GM12878 (cell line): Measurements from ENCODE around the gene DDRGK1. TPM values are rescaled to one million over a fixed set of nuclear protein-coding genes. Genes with fewer than 3 reads are reported as not detected.

Experiments
- ATAC-seq: fragments of 200-7000 bp; cut with Tn5 transposase; 3 replicates; pipeline ENCODE4 v1.9.1; 2020; ENCODE audit warnings: mild to moderate bottlenecking, moderate library complexity
- BruUV-seq: library from RNA; stranded (reverse); fragments of 400-500 nt; replicated peaks from 2 replicates; lab custom pipeline; 2021; lab: Mats Ljungman, UMichigan
- CTCF ChIA-PET: fragments of 300-600 bp; sonication (Branson Sonifier 250); formaldehyde crosslinking; extraction: SDS; loops from one replicate; lab custom pipeline; 2021; ENCODE audit warnings: inconsistent platforms; lab: Yijun Ruan, JAX
- POLR2A ChIA-PET: fragments of 350-600 bp; formaldehyde crosslinking; extraction: SDS; loops from one replicate; lab custom pipeline; 2021; ENCODE audit warnings: inconsistent platforms; lab: Charles Lee
- RAD21 ChIA-PET: fragments of 300-600 bp; sonication (Branson Sonifier 250); formaldehyde crosslinking; loops from one replicate; lab custom pipeline; 2023; ENCODE audit warnings: antibody characterized with exemption; ENCODE audit not compliant: unreplicated experiment; lab: Charles Lee
- SMC1A ChIA-PET: fragments of 300-600 bp; sonication (Branson Sonifier 250); formaldehyde crosslinking; loops from one replicate; lab custom pipeline; 2023; ENCODE audit not compliant: unreplicated experiment, uncharacterized antibody; lab: Charles Lee
- DNase-seq: peaks from one replicate; pipeline ENCODE4 v3.0.0-alpha.2; 2011; ENCODE audit warnings: low read depth, low spot score
- FAIRE-seq: peaks from 3 replicates; lab custom pipeline; 2011; peaks lifted over from hg19 to GRCh38; lab: Jason Lieb, UNC
- H2AFZ ChIP-seq: 2 replicates; pipeline ENCODE4 v1.6.0; 2011; ENCODE audit warnings: low read depth, low read length, control low read depth; ENCODE audit not compliant: control insufficient read depth
- H3K27ac ChIP-seq: 2 replicates; pipeline ENCODE4 v1.5.1; 2011; ENCODE audit warnings: control low read depth; ENCODE audit not compliant: control insufficient read depth, insufficient read depth
- H3K27me3 ChIP-seq, 2 experiments: replicated peaks in 1 of 2; 2 replicates each; pipeline versions ENCODE4 v1.6.0 to v1.6.1; 2011; ENCODE audit warnings: low read length in 1 of 2; ENCODE audit not compliant: control insufficient read depth in 2 of 2, insufficient read depth in 2 of 2
- H3K36me3 ChIP-seq, 2 experiments: 2 replicates each; pipeline ENCODE4 v1.5.1; 2011; ENCODE audit warnings: low read length in 1 of 2; ENCODE audit not compliant: control insufficient read depth in 2 of 2, insufficient read depth in 2 of 2
- H3K4me1 ChIP-seq: 2 replicates; pipeline ENCODE4 v1.6.1; 2011; ENCODE audit warnings: mild to moderate bottlenecking, low read length, moderate library complexity, mixed read lengths; ENCODE audit not compliant: control insufficient read depth, insufficient read depth
- H3K4me2 ChIP-seq: 2 replicates; pipeline ENCODE4 v1.6.0; 2011; ENCODE audit warnings: control low read depth; ENCODE audit not compliant: control insufficient read depth, insufficient read depth
- H3K4me3 ChIP-seq: fragments of 200-600 bp; sonication (generic); 2 replicates; pipeline ENCODE4 v1.5.1; 2016
- H3K79me2 ChIP-seq: 2 replicates; pipeline ENCODE4 v1.6.0; 2011; ENCODE audit warnings: low read length; ENCODE audit not compliant: control insufficient read depth, insufficient read depth
- H3K9ac ChIP-seq: 2 replicates; pipeline ENCODE4 v1.8.0; 2011; ENCODE audit warnings: low read length, control low read depth, mixed read lengths; ENCODE audit not compliant: control insufficient read depth, insufficient read depth
- H3K9me3 ChIP-seq: replicated peaks from 3 replicates; pipeline ENCODE4 v1.5.1; 2011; ENCODE audit warnings: mild to moderate bottlenecking, low read length; ENCODE audit not compliant: control insufficient read depth, insufficient read depth
- H4K20me1 ChIP-seq: 2 replicates; pipeline ENCODE4 v1.6.0; 2011; ENCODE audit not compliant: control insufficient read depth, insufficient read depth
- E4F1 ChIP-seq: fragments of 450-650 bp; IDR thresholded peaks from 2 replicates; pipeline ENCODE4 v1.6.1; 2018; ENCODE audit warnings: borderline replicate concordance, mild to moderate bottlenecking; ENCODE audit not compliant: partially characterized antibody
- MYC ChIP-seq: IDR thresholded peaks from 2 replicates; pipeline ENCODE4 v1.6.1; 2011; ENCODE audit warnings: mild to moderate bottlenecking, low read length, moderate library complexity, inconsistent platforms; ENCODE audit not compliant: insufficient read depth, insufficient replicate concordance, insufficient read length, severe bottlenecking
- SPI1 ChIP-seq: IDR thresholded peaks from 2 replicates; pipeline ENCODE4 v1.6.1; 2011; ENCODE audit warnings: low read depth, mild to moderate bottlenecking, low read length, moderate library complexity, borderline replicate concordance; ENCODE audit not compliant: insufficient read depth
- ZBTB11 ChIP-seq: fragments of 450-650 bp; formaldehyde crosslinking; IDR thresholded peaks from 2 replicates; pipeline ENCODE4 v1.5.0; 2022; ENCODE audit warnings: mild to moderate bottlenecking, missing genetic modification characterization
- WGBS: methylation state at CpG from one replicate; pipeline ENCODE4 v1.1.6; 2016; ENCODE audit warnings: low lambda C conversion rate; ENCODE audit not compliant: insufficient replicate concordance, insufficient coverage; ENCODE audit errors: missing lambda C conversion rate; 5-methylcytosine and 5-hydroxymethylcytosine counted together
- in situ Hi-C: fragments of 300-500 bp; cut with MboI; formaldehyde crosslinking; loops from 9 replicates; pipeline ENCODE4 v1.14.3; 2018; ENCODE audit warnings: mixed read lengths
- intact Hi-C: fragments of 100-400 bp; cut with micrococcal nuclease; formaldehyde crosslinking; loops from one replicate; pipeline ENCODE4 v1.14.2; 2022; ENCODE audit not compliant: unreplicated experiment
- polyA plus RNA-seq, 11 experiments: library from polyadenylated mRNA; depleted of rRNA in 4 of 11; unstranded in 6 of 11; stranded (reverse) in 5 of 11; fragments of >200 nt; fragmentation: Nextera tagmentation in 4 of 11; fragmentation: Illumina TruSeq in 1 of 11; extraction: Ambion mirVana in 4 of 11; extraction: Trizol in 1 of 11; gene quantifications; 1 replicate in 1 of 11; 2 replicates in 10 of 11; pipeline versions ENCODE4 v1.2.1 to v1.2.3, GENCODE V29; 2011 to 2016; ENCODE audit warnings: inconsistent platforms in 2 of 11, missing spikeins in 2 of 11, low read depth in 1 of 11
- total RNA-seq, 4 experiments: library from RNA; depleted of rRNA in 3 of 4; stranded (reverse); fragments of >200 nt in 3 of 4; fragmentation: Illumina TruSeq in 1 of 4; extraction: Trizol in 1 of 4; gene quantifications; 2 replicates each; pipeline versions ENCODE4 v1.2.1 to v1.2.3, GENCODE V29; 2013 to 2021

The DDRGK1 gene
- total and polyA plus RNA-seq, 10 of the 15 experiments (the other 5 are each of a cell fraction or from before 2014, with no cell fraction given), result 4.0 to 55.2 (median 39.7) TPM

- Histone ChIP-seq H3K9me3 (no peaks in the 10 kb centered on the region), H4K20me1 (no peaks in the 10 kb centered on the region), H3K9ac (peak overlapping the region; percentile 97), H3K27ac (peak overlapping the region; percentile 94), H3K36me3 (0 out of 4 replicates have a peak, but pooled peaks cover 0 to 2% of the 10 kb centered on the region in 2 experiments), H3K79me2 (peaks cover 36% of the 10 kb centered on the region), H3K4me3 (peak overlapping the region; percentile 100), H3K4me1 (peaks cover 7% of the 10 kb centered on the region), H2AFZ (peak overlapping the region; percentile 96), H3K27me3 (no peaks in the 10 kb centered on the region), H3K4me2 (peak overlapping the region; percentile 99)
- DNase-seq, result no peak
- in situ Hi-C loops (no loop called here), intact Hi-C loops (loop anchor here (10.0 kb wide), 1 partner anchor 164 kb away; the partner anchor contains the start of genes GNRH2 and MRPS26)
- peak; percentile 8 for ATAC-seq
- BruUV-seq, result TSS peak; percentile 85
- WGBS, result under 1% methylated on average over 8 of the region's 10 CpGs
- CTCF ChIA-PET, result interaction anchor here (0.5 to 4.0 kb wide), 5 partner anchors 9 to 434 kb away, joined by 3 to 19 read pairs (median 4); no protein-coding TSS in a partner anchor
- SMC1A ChIA-PET, result interaction anchor here (0.7 to 2.2 kb wide), 2 partner anchors 11 to 163 kb away, joined by 3 to 10 read pairs; no protein-coding TSS in a partner anchor
- POLR2A ChIA-PET, result interaction anchor here (0.5 to 1.0 kb wide), 2 partner anchors 12 to 100 kb away, joined by 4 to 11 read pairs; no protein-coding TSS in a partner anchor
- no peak for TF ChIP-seq MYC
- peak; percentile 24 for TF ChIP-seq E4F1
- peak; percentile 70; the same call in 1 of the 2 replicates for TF ChIP-seq SPI1
- no peak for TF ChIP-seq ZBTB11 (CRISPR knock-in tag)
- peak; percentile 13 for FAIRE-seq
- RAD21 ChIA-PET, result interaction anchor here (1.1 to 1.4 kb wide), 2 partner anchors 51 to 108 kb away, joined by 3 to 4 read pairs; no protein-coding TSS in a partner anchor
Observed at GRCh38 chr20:3208786-3209256, 4.3 kb upstream of the DDRGK1 start.
